ENCODE measurements around the gene COPS9.
A peak's percentile ranks its signal among the peaks of the same experiment; 100 is the strongest.

COPS9 gene

DNA sequence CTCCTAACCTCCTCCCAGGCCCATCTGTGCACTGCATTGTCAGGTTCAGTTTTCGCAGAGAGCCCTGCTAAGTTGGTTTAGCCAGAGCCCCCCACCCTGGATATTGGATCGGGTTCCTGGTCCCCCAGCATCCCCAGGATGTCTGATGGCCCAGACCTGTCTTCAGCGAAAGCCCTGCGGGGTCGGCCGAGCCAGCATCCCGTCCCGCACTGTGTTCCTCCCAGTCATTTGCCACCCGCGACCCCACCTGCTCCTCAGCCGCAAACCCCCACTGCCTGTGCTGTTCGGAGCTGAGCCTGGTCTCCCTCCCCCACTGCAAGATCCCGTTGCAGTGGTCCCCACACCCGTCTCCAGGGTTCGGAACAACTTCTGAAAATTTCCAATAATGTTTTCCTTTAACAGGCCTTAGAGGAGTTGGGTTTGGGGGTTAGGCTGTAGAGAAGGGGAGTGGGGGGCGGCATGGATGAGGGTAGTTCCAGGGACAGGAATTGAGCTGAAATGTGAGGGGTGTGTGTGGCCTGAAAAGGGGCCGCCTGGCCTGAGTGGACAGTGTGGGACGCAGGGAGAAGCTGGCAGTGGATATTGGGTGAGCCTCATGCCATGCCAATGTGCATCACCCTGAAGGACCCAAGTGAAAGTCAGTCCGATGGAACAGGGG, 1.6 kb upstream of the COPS9 start:
- Histone ChIP-seq H3K4me3 (ENCODE audit: low read length) (no peak overlapping the region), H3K9ac (ENCODE audit: low read length) (no peak overlapping the region), H3K9me3 (ENCODE audit: control insufficient read depth, low read depth, low read length) (no peaks in the 10 kb centered on the region), H3K27ac (ENCODE audit: low read length) (no peak overlapping the region), H3K4me1 (ENCODE audit: control insufficient read depth, low read depth, low read length) (peaks cover 3% of the 10 kb centered on the region), H3K27me3 (ENCODE audit: control insufficient read depth, insufficient read depth, low read length) (peaks cover 12% of the 10 kb centered on the region), H3K36me3 (ENCODE audit: control insufficient read depth, low read depth, low read length) (peaks cover 13% of the 10 kb centered on the region)

DNA sequence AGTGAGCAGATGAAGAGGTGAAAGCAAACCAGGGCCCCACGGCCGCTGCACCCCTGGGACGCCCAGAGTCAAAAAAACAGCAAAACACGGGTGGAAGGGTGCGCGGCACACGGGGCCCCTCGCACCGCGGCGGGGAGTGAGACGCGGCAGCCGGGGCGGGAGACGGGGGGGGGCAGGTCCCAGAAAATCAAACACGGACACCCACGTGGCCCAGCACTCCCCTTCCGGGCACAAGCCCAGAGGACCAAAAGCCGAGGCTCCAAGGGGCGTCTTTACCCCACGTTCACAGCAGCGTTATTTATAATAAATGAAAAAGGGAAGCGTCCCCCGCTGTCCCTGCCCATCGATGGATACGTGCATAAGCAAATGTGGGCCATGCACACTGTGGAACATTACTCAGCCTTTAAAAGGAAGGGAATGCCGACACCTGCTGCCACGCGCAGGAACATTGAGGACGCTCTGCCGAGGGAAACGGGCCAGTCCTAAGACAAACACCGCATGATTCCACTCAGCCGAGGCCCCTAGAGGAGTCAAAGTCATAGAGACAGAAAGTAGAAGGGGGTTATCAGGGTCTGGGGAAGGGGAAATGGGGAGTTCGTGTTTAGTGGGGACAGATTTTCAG, 677 bp upstream of the COPS9 start:
- H3K9ac ChIP-seq (ENCODE audit: low read length), result peak overlapping the region; percentile 83
- H3K4me1 ChIP-seq (ENCODE audit: control insufficient read depth, low read depth, low read length), result peaks cover 3% of the 10 kb centered on the region
- H3K36me3 ChIP-seq (ENCODE audit: control insufficient read depth, low read depth, low read length), result peaks cover 21% of the 10 kb centered on the region
- no peak overlapping the region for H3K27ac ChIP-seq (ENCODE audit: low read length)
- peaks cover 12% of the 10 kb centered on the region for H3K27me3 ChIP-seq (ENCODE audit: control insufficient read depth, insufficient read depth, low read length)
- H3K9me3 ChIP-seq (ENCODE audit: control insufficient read depth, low read depth, low read length), result no peaks in the 10 kb centered on the region
- peak overlapping the region; percentile 91 for H3K4me3 ChIP-seq (ENCODE audit: low read length)

DNA sequence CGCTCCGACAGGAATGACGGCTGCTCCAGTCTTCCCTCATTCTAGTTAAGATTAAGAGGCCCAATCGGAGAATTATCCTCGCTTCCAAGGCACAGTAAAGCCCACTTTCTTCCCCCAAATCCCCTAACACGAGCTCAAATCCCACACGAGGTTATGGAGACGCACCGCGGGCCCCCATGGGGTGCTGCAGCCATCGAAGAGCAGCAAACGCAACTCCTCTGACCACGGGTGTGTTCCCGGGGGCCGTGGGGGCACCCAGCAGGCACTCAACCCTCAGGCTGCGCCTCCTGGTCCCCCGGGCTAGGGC, 446 bp downstream of the COPS9 start:
- peaks cover 32% of the 10 kb centered on the region for H3K36me3 ChIP-seq (ENCODE audit: control insufficient read depth, low read depth, low read length)
- peaks cover 12% of the 10 kb centered on the region for H3K27me3 ChIP-seq (ENCODE audit: control insufficient read depth, insufficient read depth, low read length)
- no peak overlapping the region for H3K27ac ChIP-seq (ENCODE audit: low read length)
- H3K4me1 ChIP-seq (ENCODE audit: control insufficient read depth, low read depth, low read length), result peaks cover 3% of the 10 kb centered on the region
- peak overlapping the region; percentile 83 for H3K9ac ChIP-seq (ENCODE audit: low read length)
- H3K9me3 ChIP-seq (ENCODE audit: control insufficient read depth, low read depth, low read length), result no peaks in the 10 kb centered on the region
- peak overlapping the region; percentile 91 for H3K4me3 ChIP-seq (ENCODE audit: low read length)

DNA sequence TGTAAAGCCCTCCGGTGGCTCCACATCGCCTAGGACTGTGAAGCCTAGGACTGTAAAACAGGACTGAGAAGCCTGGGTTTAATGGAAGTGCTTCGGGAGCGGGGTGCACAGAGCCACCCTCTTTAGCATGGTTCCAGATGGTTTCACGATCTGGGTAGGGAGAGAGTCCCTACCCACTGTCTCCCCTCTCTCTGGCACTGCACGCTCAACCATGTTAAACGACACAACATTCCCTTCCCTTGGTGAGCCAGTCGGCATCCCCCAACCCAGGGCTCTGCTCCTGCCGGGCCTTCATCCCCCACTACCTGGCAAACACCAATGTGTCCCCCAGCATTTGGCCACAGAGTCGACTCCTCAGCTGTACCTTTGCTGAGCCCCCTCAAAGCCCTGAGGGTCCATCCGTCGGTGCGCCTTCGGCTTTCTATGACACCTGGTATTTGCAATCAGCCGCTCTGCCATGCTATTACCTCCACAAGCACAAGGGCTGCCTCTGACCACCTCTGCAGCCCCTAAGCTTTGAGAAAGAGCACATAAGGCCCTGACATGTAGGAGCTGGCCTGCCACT, 1.1 kb downstream of the COPS9 start:
- Histone ChIP-seq H3K9ac (ENCODE audit: low read length) (peak overlapping the region; percentile 83), H3K27me3 (ENCODE audit: control insufficient read depth, insufficient read depth, low read length) (peaks cover 12% of the 10 kb centered on the region), H3K4me1 (ENCODE audit: control insufficient read depth, low read depth, low read length) (peaks cover 3% of the 10 kb centered on the region), H3K36me3 (ENCODE audit: control insufficient read depth, low read depth, low read length) (peaks cover 38% of the 10 kb centered on the region), H3K27ac (ENCODE audit: low read length) (no peak overlapping the region), H3K4me3 (ENCODE audit: low read length) (peak overlapping the region; percentile 91), H3K9me3 (ENCODE audit: control insufficient read depth, low read depth, low read length) (no peaks in the 10 kb centered on the region)

DNA sequence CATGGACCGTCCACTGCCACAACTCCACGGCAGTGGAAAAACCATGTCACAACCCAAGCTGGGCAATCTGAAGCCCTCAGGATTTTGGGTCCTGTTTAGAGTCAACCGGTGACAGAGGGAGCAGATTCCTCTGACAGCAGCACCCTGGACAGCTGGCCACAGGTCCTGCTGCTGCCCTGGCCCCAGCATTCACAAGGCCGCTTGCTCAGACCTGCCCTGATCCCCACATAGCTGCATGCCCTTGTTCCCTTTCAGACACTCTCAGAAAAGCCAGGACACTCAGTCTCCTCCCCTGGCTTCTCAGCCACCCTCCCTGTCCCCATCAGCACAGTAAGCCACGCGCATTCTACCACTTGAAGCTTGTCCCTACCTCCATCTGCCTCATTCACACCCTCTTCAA, 1.6 kb downstream of the COPS9 start:
- H3K9ac ChIP-seq (ENCODE audit: low read length), result no peak overlapping the region
- H3K27me3 ChIP-seq (ENCODE audit: control insufficient read depth, insufficient read depth, low read length), result peaks cover 12% of the 10 kb centered on the region
- H3K4me1 ChIP-seq (ENCODE audit: control insufficient read depth, low read depth, low read length), result peaks cover 3% of the 10 kb centered on the region
- peak overlapping the region; percentile 91 for H3K4me3 ChIP-seq (ENCODE audit: low read length)
- H3K36me3 ChIP-seq (ENCODE audit: control insufficient read depth, low read depth, low read length), result peaks cover 44% of the 10 kb centered on the region
- no peak overlapping the region for H3K27ac ChIP-seq (ENCODE audit: low read length)
- H3K9me3 ChIP-seq (ENCODE audit: control insufficient read depth, low read depth, low read length), result no peaks in the 10 kb centered on the region

DNA sequence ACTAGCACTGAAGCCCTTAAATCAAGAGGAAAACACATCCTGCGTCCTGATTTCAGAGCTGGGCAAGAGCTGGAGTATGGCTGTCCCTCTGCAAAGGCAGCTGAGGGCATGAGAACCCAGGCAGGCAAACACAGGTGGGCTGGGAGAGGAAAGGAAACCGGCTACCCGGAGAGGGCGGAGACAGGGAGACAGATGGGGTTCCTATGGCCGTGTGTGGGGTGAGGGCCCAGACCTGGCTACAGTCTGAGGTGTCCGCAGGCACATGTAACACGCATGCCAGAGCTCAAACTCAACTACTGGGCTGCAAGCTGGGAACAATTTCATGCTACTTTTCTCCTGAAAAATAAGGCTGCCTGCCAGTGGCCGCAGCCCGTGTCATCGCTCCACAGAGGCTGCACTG, 2.7 kb downstream of the COPS9 start:
- Histone ChIP-seq H3K9me3 (ENCODE audit: control insufficient read depth, low read depth, low read length) (no peaks in the 10 kb centered on the region), H3K4me3 (ENCODE audit: low read length) (no peak overlapping the region), H3K27ac (ENCODE audit: low read length) (no peak overlapping the region), H3K9ac (ENCODE audit: low read length) (no peak overlapping the region), H3K27me3 (ENCODE audit: control insufficient read depth, insufficient read depth, low read length) (peaks cover 12% of the 10 kb centered on the region), H3K36me3 (ENCODE audit: control insufficient read depth, low read depth, low read length) (peaks cover 47% of the 10 kb centered on the region), H3K4me1 (ENCODE audit: control insufficient read depth, low read depth, low read length) (peaks cover 3% of the 10 kb centered on the region)

DNA sequence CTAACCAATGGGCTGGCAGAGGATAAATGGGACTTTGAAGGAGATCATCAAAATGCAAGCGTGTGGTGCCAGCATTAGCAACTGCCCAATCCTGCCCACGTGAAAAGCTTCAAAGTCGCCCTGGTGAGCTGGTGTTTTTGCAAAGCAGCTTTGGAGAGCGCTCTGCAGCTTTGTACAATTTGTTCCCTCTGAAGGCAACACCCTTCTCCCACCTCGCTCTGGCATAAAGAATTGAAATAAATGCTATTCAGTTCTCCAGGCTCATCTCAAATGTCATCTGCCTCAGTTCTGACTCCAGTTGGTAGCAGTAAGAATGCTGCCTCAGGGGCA, 3.5 kb downstream of the COPS9 start:
- peaks cover 54% of the 10 kb centered on the region for H3K36me3 ChIP-seq (ENCODE audit: control insufficient read depth, low read depth, low read length)
- peaks cover 3% of the 10 kb centered on the region for H3K4me1 ChIP-seq (ENCODE audit: control insufficient read depth, low read depth, low read length)
- H3K4me3 ChIP-seq (ENCODE audit: low read length), result no peak overlapping the region
- H3K27ac ChIP-seq (ENCODE audit: low read length), result no peak overlapping the region
- no peak overlapping the region for H3K9ac ChIP-seq (ENCODE audit: low read length)
- peaks cover 11% of the 10 kb centered on the region for H3K27me3 ChIP-seq (ENCODE audit: control insufficient read depth, insufficient read depth, low read length)
- H3K9me3 ChIP-seq (ENCODE audit: control insufficient read depth, low read depth, low read length), result no peaks in the 10 kb centered on the region

DNA sequence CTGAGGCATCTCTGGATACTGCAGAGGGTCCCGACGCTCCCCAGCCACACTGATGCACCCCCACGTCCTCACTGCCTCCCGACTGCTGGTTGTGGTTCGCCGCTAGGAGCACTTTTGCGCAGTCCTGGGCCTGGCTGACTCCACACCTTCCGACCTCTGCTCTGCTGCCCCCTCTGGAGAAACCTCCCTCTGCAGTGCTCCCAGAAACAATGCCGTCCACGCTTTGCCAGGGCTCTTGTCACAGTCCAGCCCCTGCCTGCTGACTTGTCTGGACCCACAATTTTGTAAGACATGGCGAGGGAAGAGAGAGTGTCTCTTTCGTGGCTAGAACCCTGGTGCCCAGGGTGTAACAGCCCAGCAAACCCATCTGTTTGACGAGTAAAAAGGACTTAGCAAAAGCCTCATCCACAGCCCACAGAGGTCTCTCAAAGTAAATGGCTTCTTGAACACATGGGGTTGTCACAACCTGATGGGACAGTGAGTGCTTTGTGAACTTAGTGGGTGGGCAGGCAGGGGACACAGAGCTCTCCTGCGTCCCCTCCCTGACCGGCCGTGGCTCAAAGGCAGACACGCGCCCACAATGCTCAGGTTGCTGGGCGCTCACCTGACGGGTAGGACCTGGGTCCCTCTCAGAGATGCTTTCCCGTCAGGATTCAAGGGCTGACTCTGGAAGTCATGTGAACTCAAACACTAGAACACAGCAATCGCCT, 4.0 kb downstream of the COPS9 start:
- Histone ChIP-seq H3K27me3 (ENCODE audit: control insufficient read depth, insufficient read depth, low read length) (peaks cover 6% of the 10 kb centered on the region), H3K27ac (ENCODE audit: low read length) (no peak overlapping the region), H3K9me3 (ENCODE audit: control insufficient read depth, low read depth, low read length) (no peaks in the 10 kb centered on the region), H3K4me1 (ENCODE audit: control insufficient read depth, low read depth, low read length) (peaks cover 3% of the 10 kb centered on the region), H3K4me3 (ENCODE audit: low read length) (no peak overlapping the region), H3K9ac (ENCODE audit: low read length) (no peak overlapping the region), H3K36me3 (ENCODE audit: control insufficient read depth, low read depth, low read length) (peaks cover 58% of the 10 kb centered on the region)

DNA sequence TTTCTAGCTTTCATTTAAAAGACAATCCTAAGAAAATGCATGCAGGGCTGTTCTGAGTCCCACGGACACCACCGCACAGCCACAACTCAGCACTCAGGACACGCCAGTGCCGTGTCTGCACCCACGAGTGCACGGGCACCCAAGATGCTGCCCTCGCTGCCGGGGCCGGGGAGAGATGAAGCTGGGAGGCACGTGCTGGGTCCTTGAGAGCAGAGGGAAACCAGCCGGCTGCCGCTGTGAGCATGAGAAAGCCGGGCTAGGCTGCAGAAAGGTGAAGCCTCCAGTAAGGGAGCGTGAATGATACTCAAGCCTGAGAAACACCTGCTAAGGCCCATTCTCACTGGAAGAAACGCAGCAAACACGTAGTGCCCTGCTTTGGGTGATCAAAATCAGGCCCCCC, 4.8 kb downstream of the COPS9 start:
- Histone ChIP-seq H3K36me3 (ENCODE audit: control insufficient read depth, low read depth, low read length) (peaks cover 58% of the 10 kb centered on the region), H3K4me3 (ENCODE audit: low read length) (no peak overlapping the region), H3K27me3 (ENCODE audit: control insufficient read depth, insufficient read depth, low read length) (no peaks in the 10 kb centered on the region), H3K27ac (ENCODE audit: low read length) (no peak overlapping the region), H3K9ac (ENCODE audit: low read length) (no peak overlapping the region), H3K9me3 (ENCODE audit: control insufficient read depth, low read depth, low read length) (no peaks in the 10 kb centered on the region), H3K4me1 (ENCODE audit: control insufficient read depth, low read depth, low read length) (peaks cover 3% of the 10 kb centered on the region)

DNA sequence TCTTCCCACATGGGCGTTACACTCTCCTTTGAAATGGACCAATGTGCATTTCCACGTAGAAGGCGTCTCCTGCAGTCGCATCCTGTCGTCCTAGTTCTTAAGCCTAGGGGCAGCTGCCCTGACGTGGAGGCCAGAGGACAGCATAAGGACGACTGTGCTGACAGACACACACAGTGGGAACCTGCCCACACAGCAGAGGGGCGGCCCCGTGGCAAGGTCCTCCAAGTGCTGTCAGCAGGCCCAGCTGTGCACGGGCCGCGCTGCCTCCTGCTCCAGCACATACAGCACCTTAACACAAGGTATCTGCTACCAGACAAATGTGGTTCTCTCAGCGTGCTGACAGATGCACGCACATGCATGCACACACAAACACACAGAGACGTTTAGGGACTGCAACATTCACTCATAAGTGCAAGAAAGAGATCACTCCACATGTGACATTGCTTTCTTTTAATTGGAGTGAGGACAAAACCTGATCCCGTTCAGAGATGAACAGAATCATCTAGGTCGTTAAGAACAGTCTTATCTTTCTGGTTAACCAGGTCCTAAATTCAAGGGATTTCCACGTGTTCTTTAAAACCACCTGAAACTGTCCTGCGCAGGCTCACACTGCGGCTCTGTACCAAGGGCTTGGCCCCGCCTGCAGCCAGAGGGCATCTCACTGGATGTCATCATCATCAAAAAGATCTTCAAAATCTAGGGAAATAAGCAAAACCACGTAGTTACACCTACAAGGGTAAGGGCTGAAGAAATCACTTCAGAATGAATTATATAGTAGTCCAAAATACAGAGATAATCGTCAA, 5.5 kb downstream of the COPS9 start:
- H3K36me3 ChIP-seq (ENCODE audit: control insufficient read depth, low read depth, low read length), result peaks cover 61% of the 10 kb centered on the region
- H3K9me3 ChIP-seq (ENCODE audit: control insufficient read depth, low read depth, low read length), result no peaks in the 10 kb centered on the region
- H3K4me3 ChIP-seq (ENCODE audit: low read length), result no peak overlapping the region
- H3K9ac ChIP-seq (ENCODE audit: low read length), result no peak overlapping the region
- H3K4me1 ChIP-seq (ENCODE audit: control insufficient read depth, low read depth, low read length), result peaks cover 3% of the 10 kb centered on the region
- no peak overlapping the region for H3K27ac ChIP-seq (ENCODE audit: low read length)
- no peaks in the 10 kb centered on the region for H3K27me3 ChIP-seq (ENCODE audit: control insufficient read depth, insufficient read depth, low read length)

DNA sequence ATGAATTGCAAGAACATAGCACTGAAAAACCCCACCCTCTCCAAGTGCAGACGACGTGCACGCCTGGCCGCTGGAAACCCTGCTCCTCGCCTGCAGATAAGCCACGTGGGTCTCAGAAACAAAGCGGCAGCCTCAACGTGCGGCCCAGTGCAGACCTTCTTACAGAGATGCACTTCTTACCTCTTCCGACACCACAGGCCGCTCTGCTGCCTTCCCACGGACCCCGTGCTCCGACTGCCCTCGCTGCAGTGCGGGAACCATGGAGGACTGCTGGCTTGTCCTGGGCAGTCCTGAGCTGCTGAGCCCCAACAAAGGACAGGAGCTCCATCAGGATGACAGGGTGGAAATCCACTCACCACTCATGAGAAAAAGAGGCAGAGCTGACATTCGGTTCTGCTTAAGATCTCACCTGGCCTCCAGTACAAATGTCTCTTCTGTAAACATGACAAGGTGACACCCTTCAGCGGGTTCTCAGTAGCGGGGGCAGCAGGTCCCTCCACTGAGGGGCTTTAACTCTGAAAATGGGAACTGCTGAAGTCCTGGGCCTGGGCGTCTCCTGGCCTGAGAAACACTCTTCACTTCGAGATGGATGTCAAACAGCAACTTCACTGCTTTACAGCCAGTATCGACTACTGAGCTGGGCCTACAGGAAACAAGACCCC, 6.2 kb downstream of the COPS9 start:
- H3K27ac ChIP-seq (ENCODE audit: low read length), result no peak overlapping the region
- no peak overlapping the region for H3K4me3 ChIP-seq (ENCODE audit: low read length)
- no peaks in the 10 kb centered on the region for H3K4me1 ChIP-seq (ENCODE audit: control insufficient read depth, low read depth, low read length)
- peaks cover 61% of the 10 kb centered on the region for H3K36me3 ChIP-seq (ENCODE audit: control insufficient read depth, low read depth, low read length)
- no peak overlapping the region for H3K9ac ChIP-seq (ENCODE audit: low read length)
- H3K9me3 ChIP-seq (ENCODE audit: control insufficient read depth, low read depth, low read length), result no peaks in the 10 kb centered on the region
- H3K27me3 ChIP-seq (ENCODE audit: control insufficient read depth, insufficient read depth, low read length), result no peaks in the 10 kb centered on the region

Measured in iPS-18a (cell line).